KOPT-K1 (cell line): Measurements from ENCODE around the gene SLC17A6.

ENCODE experiments used
- H3K27ac ChIP-seq: fragments of 200-600 bp; sonication (generic); 2 replicates; pipeline ENCODE4 v1.5.1; 2016; ENCODE audit warnings: antibody characterized with exemption, mild to moderate bottlenecking, low read depth, low read length; ENCODE audit not compliant: poor library complexity, severe bottlenecking
- H3K36me3 ChIP-seq: fragments of 200-600 bp; sonication (generic); 2 replicates; pipeline ENCODE4 v1.5.1; 2017; ENCODE audit warnings: antibody characterized with exemption, mild to moderate bottlenecking, low read length, moderate library complexity; ENCODE audit not compliant: insufficient read depth
- H3K9me3 ChIP-seq: fragments of 200-600 bp; sonication (generic); 2 replicates; pipeline ENCODE4 v1.5.1; 2017; ENCODE audit warnings: antibody characterized with exemption, low read length, mild to moderate bottlenecking; ENCODE audit not compliant: insufficient read depth, poor library complexity, severe bottlenecking

The SLC17A6 gene

GRCh38 chr11:22337596-22338485 lies at the start of gene SLC17A6:
SLC17A6 (plus strand) TSS chr11:22338381; CDS start chr11:22338534, 153 bp downstream.
- Histone ChIP-seq H3K36me3 (no peaks in the 10 kb centered on the region), H3K27ac (no peak within 1 kb of the TSS), H3K9me3 (no peaks in the 10 kb centered on the region)

GRCh38 chr11:22302368-22302767 lies 35.8 kb upstream of the SLC17A6 start:
- no peaks in the 10 kb centered on the region for H3K9me3 ChIP-seq
- no peaks in the 10 kb centered on the region for H3K36me3 ChIP-seq
- H3K27ac ChIP-seq: no peak overlapping the region

- no peaks in the 10 kb centered on the region for H3K9me3 ChIP-seq
- H3K36me3 ChIP-seq: no peaks in the 10 kb centered on the region
- no peak overlapping the region for H3K27ac ChIP-seq
These were observed 33.7 kb upstream of the SLC17A6 start for GRCh38 chr11:22304337-22304961.

GRCh38 chr11:22317656-22318055 lies 20.5 kb upstream of the SLC17A6 start:
- H3K9me3 ChIP-seq: no peaks in the 10 kb centered on the region
- no peak overlapping the region for H3K27ac ChIP-seq
- H3K36me3 ChIP-seq: no peaks in the 10 kb centered on the region

- Histone ChIP-seq H3K36me3 (no peaks in the 10 kb centered on the region), H3K27ac (no peak overlapping the region), H3K9me3 (no peaks in the 10 kb centered on the region)
These were observed 6.4 kb upstream of the SLC17A6 start for GRCh38 chr11:22331771-22332170.

GRCh38 chr11:22336587-22336986 lies 1.6 kb upstream of the SLC17A6 start:
- Histone ChIP-seq H3K9me3 (no peaks in the 10 kb centered on the region), H3K27ac (no peak overlapping the region), H3K36me3 (no peaks in the 10 kb centered on the region)

GRCh38 chr11:22339611-22340010 lies 1.4 kb downstream of the SLC17A6 start:
- H3K36me3 ChIP-seq: no peaks in the 10 kb centered on the region

GRCh38 chr11:22340235-22340634 lies 2.1 kb downstream of the SLC17A6 start:
- no peak overlapping the region for H3K27ac ChIP-seq
- no peaks in the 10 kb centered on the region for H3K9me3 ChIP-seq
- no peaks in the 10 kb centered on the region for H3K36me3 ChIP-seq

More at GRCh38 chr11:22339611-22340010, 1.4 kb downstream of the SLC17A6 start:
- no peak overlapping the region for H3K27ac ChIP-seq
- H3K9me3 ChIP-seq: no peaks in the 10 kb centered on the region

- H3K27ac ChIP-seq: no peak overlapping the region
- H3K36me3 ChIP-seq: no peaks in the 10 kb centered on the region
- H3K9me3 ChIP-seq: no peaks in the 10 kb centered on the region
These were observed 2.8 kb downstream of the SLC17A6 start for GRCh38 chr11:22340701-22341587.

GRCh38 chr11:22341588-22341931 lies 3.4 kb downstream of the SLC17A6 start:
- H3K9me3 ChIP-seq: no peaks in the 10 kb centered on the region
- H3K36me3 ChIP-seq: no peaks in the 10 kb centered on the region
- H3K27ac ChIP-seq: no peak overlapping the region

GRCh38 chr11:22342211-22343031 lies 4.2 kb downstream of the SLC17A6 start:
- no peaks in the 10 kb centered on the region for H3K36me3 ChIP-seq
- H3K27ac ChIP-seq: no peak overlapping the region
- H3K9me3 ChIP-seq: no peaks in the 10 kb centered on the region

GRCh38 chr11:22343032-22343324 lies 4.8 kb downstream of the SLC17A6 start:
- no peaks in the 10 kb centered on the region for H3K36me3 ChIP-seq
- no peak overlapping the region for H3K27ac ChIP-seq
- no peaks in the 10 kb centered on the region for H3K9me3 ChIP-seq

- Histone ChIP-seq H3K36me3 (no peaks in the 10 kb centered on the region), H3K27ac (no peak overlapping the region), H3K9me3 (no peaks in the 10 kb centered on the region)
These were observed 5.3 kb downstream of the SLC17A6 start for GRCh38 chr11:22343371-22344032.

GRCh38 chr11:22344081-22344480 lies 5.9 kb downstream of the SLC17A6 start:
- Histone ChIP-seq H3K36me3 (no peaks in the 10 kb centered on the region), H3K9me3 (no peaks in the 10 kb centered on the region), H3K27ac (no peak overlapping the region)
